Upper lobe of right lung (tissue), 1 donor: Measurements from ENCODE around the gene RERE. TPM values are rescaled to one million over a fixed set of nuclear protein-coding genes. Genes with fewer than 3 reads are reported as not detected.

ENCODE experiments used
- ATAC-seq: fragments of 200-7000 bp; cut with Tn5 transposase; one replicate; pipeline ENCODE4 v1.9.1; 2020; ENCODE audit warnings: mild to moderate bottlenecking, moderate library complexity
- DNase-seq: peaks from one replicate; pipeline ENCODE4 v3.0.0-alpha.2; 2020
- H3K27ac ChIP-seq: fragments of 200-600 bp; one replicate; pipeline ENCODE4 v1.8.0; 2022
- H3K27me3 ChIP-seq: fragments of 200-600 bp; one replicate; pipeline ENCODE4 v1.8.0; 2022; ENCODE audit warnings: mild to moderate bottlenecking
- H3K36me3 ChIP-seq: fragments of 200-600 bp; one replicate; pipeline ENCODE4 v1.8.0; 2022
- H3K4me1 ChIP-seq: fragments of 200-600 bp; one replicate; pipeline ENCODE4 v1.8.0; 2022
- H3K4me3 ChIP-seq: fragments of 200-600 bp; one replicate; pipeline ENCODE4 v1.8.0; 2022; ENCODE audit warnings: mild to moderate bottlenecking
- H3K9me3 ChIP-seq: fragments of 200-600 bp; one replicate; pipeline ENCODE4 v1.8.0; 2022
- intact Hi-C: fragments of 100-400 bp; cut with DNase I; formaldehyde crosslinking; loops from one replicate; pipeline ENCODE4 v1.11.0; 2022
- total RNA-seq: library from RNA; stranded (reverse); fragmentation: NEBNext Ultra II Directional; extraction: Animal tissue kit (Norgen Biotek cat#: 25700); gene quantifications from one replicate; pipeline ENCODE4 v1.2.1, GENCODE V29; 2021
- TF ChIP-seq, protein P1 (sequence below): fragments of 200-600 bp; IDR thresholded peaks from one replicate; pipeline ENCODE4 v1.8.0; 2022; ENCODE audit warnings: antibody characterized with exemption
- donor health status: DM: no; HTN: yes; CAD: no; lungs with severe emphysema.

The RERE gene
- total RNA-seq, 1 donor from 2014 or later, result 99.6 TPM

DNA sequence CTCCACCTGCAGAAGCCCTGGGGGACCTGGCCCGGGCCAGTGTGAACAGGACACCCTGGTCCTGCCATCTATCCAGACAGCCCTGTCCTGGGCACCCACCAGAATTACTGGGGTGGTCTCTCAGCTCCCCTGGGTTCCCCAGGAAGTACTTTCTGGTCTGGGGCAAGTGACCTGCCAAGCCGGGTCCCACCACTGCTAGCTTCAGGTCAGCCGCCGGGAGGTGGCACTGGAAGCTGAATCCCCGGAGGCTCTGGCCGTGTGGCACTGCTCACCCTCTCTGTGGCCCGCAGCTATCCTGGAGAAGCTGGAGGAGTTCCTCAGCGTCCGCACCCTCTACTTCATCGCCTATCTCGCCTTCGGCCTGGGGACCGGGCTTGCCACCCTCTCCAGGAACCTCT is 478.2 kb downstream of the RERE start:
- no peaks in the 10 kb centered on the region for H3K27me3 ChIP-seq
- no peak for DNase-seq
- no peak for ATAC-seq
- TF ChIP-seq, protein P1, sequence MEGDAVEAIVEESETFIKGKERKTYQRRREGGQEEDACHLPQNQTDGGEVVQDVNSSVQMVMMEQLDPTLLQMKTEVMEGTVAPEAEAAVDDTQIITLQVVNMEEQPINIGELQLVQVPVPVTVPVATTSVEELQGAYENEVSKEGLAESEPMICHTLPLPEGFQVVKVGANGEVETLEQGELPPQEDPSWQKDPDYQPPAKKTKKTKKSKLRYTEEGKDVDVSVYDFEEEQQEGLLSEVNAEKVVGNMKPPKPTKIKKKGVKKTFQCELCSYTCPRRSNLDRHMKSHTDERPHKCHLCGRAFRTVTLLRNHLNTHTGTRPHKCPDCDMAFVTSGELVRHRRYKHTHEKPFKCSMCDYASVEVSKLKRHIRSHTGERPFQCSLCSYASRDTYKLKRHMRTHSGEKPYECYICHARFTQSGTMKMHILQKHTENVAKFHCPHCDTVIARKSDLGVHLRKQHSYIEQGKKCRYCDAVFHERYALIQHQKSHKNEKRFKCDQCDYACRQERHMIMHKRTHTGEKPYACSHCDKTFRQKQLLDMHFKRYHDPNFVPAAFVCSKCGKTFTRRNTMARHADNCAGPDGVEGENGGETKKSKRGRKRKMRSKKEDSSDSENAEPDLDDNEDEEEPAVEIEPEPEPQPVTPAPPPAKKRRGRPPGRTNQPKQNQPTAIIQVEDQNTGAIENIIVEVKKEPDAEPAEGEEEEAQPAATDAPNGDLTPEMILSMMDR, result no peak
- no peak overlapping the region for H3K27ac ChIP-seq
- H3K36me3 ChIP-seq, result no peaks in the 10 kb centered on the region
- no peaks in the 10 kb centered on the region for H3K9me3 ChIP-seq
- H3K4me1 ChIP-seq, result peaks cover 6% of the 10 kb centered on the region
- no peak overlapping the region for H3K4me3 ChIP-seq
- intact Hi-C loops, result no loop called here

GRCh38 chr1:8338526-8339202 is 478.8 kb downstream of the RERE start:
- Histone ChIP-seq H3K9me3 (no peaks in the 10 kb centered on the region), H3K4me3 (no peak overlapping the region), H3K27me3 (no peaks in the 10 kb centered on the region), H3K36me3 (no peaks in the 10 kb centered on the region), H3K4me1 (peaks cover 6% of the 10 kb centered on the region), H3K27ac (no peak overlapping the region)
- ATAC-seq, result no peak
- DNase-seq, result no peak
- TF ChIP-seq, protein P1, result no peak
- intact Hi-C loops, result no loop called here

- Histone ChIP-seq H3K9me3 (no peaks in the 10 kb centered on the region), H3K27me3 (no peaks in the 10 kb centered on the region), H3K4me3 (no peak overlapping the region), H3K36me3 (no peaks in the 10 kb centered on the region), H3K4me1 (peaks cover 2% of the 10 kb centered on the region), H3K27ac (no peak overlapping the region)
- no peak for DNase-seq
- intact Hi-C loops, result no loop called here
- TF ChIP-seq, protein P1, result no peak
- ATAC-seq, result peak; percentile 15
Measured at GRCh38 chr1:8337776-8338525, 479.5 kb downstream of the RERE start.

- Histone ChIP-seq H3K27ac (no peak overlapping the region), H3K4me1 (no peaks in the 10 kb centered on the region), H3K36me3 (no peaks in the 10 kb centered on the region), H3K9me3 (no peaks in the 10 kb centered on the region), H3K27me3 (no peaks in the 10 kb centered on the region), H3K4me3 (no peak overlapping the region)
- ATAC-seq (no peak), DNase-seq (no peak)
- intact Hi-C loops, result no loop called here
- TF ChIP-seq, protein P1, result no peak
Measured at GRCh38 chr1:8335246-8335645, 482.2 kb downstream of the RERE start.

- intact Hi-C loops, result no loop called here
- Histone ChIP-seq H3K27ac (no peak overlapping the region), H3K9me3 (no peaks in the 10 kb centered on the region), H3K4me1 (no peaks in the 10 kb centered on the region), H3K4me3 (no peak overlapping the region), H3K36me3 (no peaks in the 10 kb centered on the region), H3K27me3 (no peaks in the 10 kb centered on the region)
- TF ChIP-seq, protein P1, result no peak
- DNase-seq, result no peak
- no peak for ATAC-seq
Measured at GRCh38 chr1:8334106-8334851, 483.2 kb downstream of the RERE start.
